Measurements from ENCODE around the gene TMEM179.
A peak's percentile ranks its signal among the peaks of the same experiment; 100 is the strongest.

The TMEM179 gene

DNA sequence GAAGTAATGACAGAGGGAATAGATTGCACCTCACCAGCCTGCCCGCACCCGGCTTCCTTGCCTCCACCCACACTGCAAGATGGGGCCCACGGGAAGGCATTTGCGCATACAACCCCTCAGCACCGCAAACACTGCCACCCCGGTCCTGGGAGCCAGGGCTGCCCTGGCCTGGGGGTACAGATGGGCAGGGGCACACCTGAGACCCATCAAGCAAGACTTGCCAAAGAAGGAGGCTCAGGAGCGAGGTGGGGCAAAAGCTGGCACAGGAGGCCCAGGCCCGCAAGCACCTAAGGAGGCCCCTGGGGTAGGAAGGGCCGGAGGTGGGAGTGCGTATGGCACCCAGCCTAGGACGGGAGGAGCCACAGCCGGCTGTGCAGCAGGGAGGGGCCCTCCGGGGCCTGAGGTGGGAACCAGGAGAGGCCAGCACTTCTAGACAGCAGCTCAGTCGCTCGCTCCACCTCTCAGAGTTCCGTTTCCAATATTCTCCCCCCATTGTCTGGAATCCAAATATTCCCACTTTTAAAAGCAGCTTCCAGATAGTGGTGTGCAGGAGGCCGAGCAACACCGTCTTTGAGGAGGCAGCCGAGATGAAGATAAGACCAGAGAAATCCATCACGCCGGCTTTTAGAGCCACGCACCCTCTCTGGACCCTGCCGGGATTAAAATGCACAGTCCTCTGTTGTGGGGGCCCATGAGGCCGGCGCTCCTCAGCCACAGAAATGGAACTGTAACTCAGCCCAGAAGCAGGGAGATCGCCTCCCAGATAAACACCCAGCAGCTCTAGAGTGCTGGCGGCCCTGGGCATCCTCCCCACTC, 37.2 kb downstream of the TMEM179 start:
- no peak for TF ChIP-seq CTCF (IDR thresholded peaks at IDR 0.05; ENCODE audit: low read depth, low read length)

DNA sequence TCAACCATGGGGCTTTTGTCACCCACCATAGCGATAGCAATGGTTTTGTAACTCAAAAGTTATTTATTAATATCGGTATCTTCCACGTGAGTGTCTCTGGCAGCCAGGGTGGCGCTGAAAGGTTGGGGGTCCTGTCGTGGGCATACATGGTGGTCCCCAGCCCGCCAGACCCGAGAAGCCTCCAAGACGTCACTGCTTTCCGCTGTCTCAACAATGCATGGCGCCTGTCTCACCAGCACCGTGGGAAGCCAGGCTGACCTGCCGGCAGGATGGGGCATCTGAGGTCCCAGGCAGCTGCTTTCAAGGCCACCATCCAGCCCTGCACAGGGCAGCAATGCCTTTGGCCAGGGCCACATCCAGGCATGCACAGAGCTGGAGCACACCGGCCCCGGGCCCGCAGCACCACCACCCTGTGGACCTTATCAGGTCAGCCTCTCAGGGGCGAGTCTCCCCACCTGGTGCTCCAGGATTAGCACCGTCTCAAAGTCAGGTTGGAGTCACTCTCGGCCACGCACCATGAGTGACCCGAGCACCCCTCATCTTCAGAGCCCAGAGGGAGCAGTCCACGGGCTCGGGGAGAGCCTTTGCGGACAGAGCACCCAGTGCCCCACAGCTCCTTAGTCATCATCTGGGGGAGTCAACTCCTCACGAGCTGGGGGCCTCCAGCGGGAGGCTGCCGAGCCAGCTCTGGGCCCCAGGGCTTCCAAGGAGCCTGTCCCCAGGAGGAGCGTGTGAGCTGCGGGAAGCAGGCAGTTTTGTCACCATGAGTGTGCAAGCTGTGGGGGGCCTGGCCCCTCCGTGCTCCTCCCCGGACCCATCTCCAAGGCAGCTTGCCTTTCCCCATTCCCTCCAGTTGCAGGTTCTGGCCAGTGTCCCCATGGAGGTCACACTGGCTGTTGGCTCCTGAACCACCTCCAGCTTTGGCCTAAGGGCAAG, 39.6 kb downstream of the TMEM179 start:
- TF ChIP-seq CTCF (IDR thresholded peaks at IDR 0.05; ENCODE audit: low read depth, low read length) = no peak
- H3K4me3 ChIP-seq (ENCODE audit: low read depth, low read length) = no peak overlapping the region

More for the DNA sequence above, 37.2 kb downstream of the TMEM179 start:
- H3K4me3 ChIP-seq (ENCODE audit: low read depth, low read length) = no peak overlapping the region

- no peak overlapping the region for H3K4me3 ChIP-seq (ENCODE audit: low read depth, low read length)
- peak; percentile 67; the same call in 1 of the 2 replicates for TF ChIP-seq CTCF (IDR thresholded peaks at IDR 0.05; ENCODE audit: low read depth, low read length)
These were observed 40.6 kb downstream of the TMEM179 start for GRCh38 chr14:104563742-104564615.

DNA sequence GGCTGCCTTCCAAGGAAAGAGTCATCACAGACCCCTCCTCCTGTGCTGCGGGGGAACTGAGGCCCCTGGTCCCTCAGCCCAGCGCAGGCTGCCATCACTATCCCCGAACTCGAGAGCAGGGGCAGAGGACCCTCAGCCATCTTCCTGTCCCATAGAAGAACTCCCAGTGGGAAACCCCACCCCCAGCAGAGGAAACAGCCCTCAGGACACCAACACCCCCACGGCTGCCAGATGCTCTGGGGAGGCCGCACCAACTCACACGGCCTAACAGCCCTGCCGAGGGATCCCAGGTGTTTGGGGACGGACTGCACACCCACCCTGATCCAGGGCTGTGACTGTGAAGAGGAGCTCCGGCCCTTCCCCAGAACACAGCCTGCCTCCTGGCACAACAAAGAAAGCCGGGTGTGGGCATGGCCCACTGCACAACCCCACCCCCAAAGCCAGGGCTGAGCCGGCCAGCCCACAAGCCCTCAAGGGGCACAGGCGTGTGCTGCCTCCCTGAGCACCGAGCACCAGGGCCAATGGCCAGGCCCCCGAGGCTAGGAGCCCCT, 41.3 kb downstream of the TMEM179 start:
- no peak for TF ChIP-seq CTCF (IDR thresholded peaks at IDR 0.05; ENCODE audit: low read depth, low read length)
- H3K4me3 ChIP-seq (ENCODE audit: low read depth, low read length) = no peak overlapping the region

DNA sequence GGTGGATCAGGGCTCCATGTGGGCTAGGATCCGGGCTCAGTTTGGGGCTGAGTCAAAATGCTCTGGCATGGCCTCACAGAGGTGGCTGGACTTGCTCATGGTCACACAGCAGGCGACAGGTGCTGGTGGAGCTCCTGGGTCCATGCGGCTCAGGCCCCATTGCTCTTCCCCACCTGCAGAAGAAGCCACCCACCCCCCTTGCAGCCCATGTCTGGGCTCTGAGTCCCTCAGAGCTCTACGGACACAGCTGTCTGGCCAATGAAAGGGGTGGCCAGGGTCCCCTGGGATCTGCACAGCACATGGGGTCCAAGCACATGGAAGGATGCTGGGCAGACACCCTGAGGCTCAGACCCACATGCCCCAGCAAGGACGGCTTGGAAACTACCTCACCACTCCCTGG, 42.0 kb downstream of the TMEM179 start:
- no peak for TF ChIP-seq CTCF (IDR thresholded peaks at IDR 0.05; ENCODE audit: low read depth, low read length)
- H3K4me3 ChIP-seq (ENCODE audit: low read depth, low read length) = no peak overlapping the region

GRCh38 chr14:104561632-104562495, 42.7 kb downstream of the TMEM179 start:
- H3K4me3 ChIP-seq (ENCODE audit: low read depth, low read length) = no peak overlapping the region
- no peak for TF ChIP-seq CTCF (IDR thresholded peaks at IDR 0.05; ENCODE audit: low read depth, low read length)
